ENCODE data around the gene GTF3C1. TPM values are rescaled to one million over a fixed set of nuclear protein-coding genes. Genes with fewer than 3 reads are reported as not detected.

GTF3C1 gene
- total and polyA plus RNA-seq, 4 donors: 33.5 to 84.0 (median 67.5) TPM

- Histone ChIP-seq H3K27ac (ENCODE audit: low read depth in 1 of 2, low read length in 1 of 2) (no peak overlapping the region), H3K4me3 (no peak overlapping the region), H3K4me1 (ENCODE audit: control insufficient read depth in 5 of 5, insufficient read depth in 5 of 5, low read length in 5 of 5) (peaks cover 0 to 4% (median 0%) of the 10 kb centered on the region in 5 donors), H3K9me3 (ENCODE audit: control insufficient read depth in 4 of 4, insufficient read depth in 3 of 4, low read length in 3 of 4) (no peaks in the 10 kb centered on the region), H3K36me3 (ENCODE audit: control insufficient read depth in 4 of 4, insufficient read depth in 4 of 4, low read length in 4 of 4) (no peaks in the 10 kb centered on the region), H3K9ac (ENCODE audit: insufficient read depth in 1 of 2, low read length in 2 of 2) (no peak overlapping the region), H3K27me3 (ENCODE audit: control insufficient read depth in 3 of 3, insufficient read depth in 3 of 3, low read length in 2 of 3) (no peaks in the 10 kb centered on the region)
- no peak for DNase-seq
- 81 to 86% methylated on average over 15 of the region's 15 CpGs for WGBS, 2 donors
- TF ChIP-seq CTCF (IDR thresholded peaks at IDR 0.05; ENCODE audit: control extremely low read depth, extremely low read depth): no peak
- no peak for ATAC-seq (ENCODE audit: insufficient read depth, low FRiP score)
Measured at GRCh38 chr16:27431773-27432532, 117.8 kb downstream of the GTF3C1 start.

GRCh38 chr16:27430923-27431484 is 118.7 kb downstream of the GTF3C1 start:
- Histone ChIP-seq H3K27me3 (ENCODE audit: control insufficient read depth in 3 of 3, insufficient read depth in 3 of 3, low read length in 2 of 3) (no peaks in the 10 kb centered on the region), H3K4me3 (no peak overlapping the region), H3K9me3 (ENCODE audit: control insufficient read depth in 4 of 4, insufficient read depth in 3 of 4, low read length in 3 of 4) (no peaks in the 10 kb centered on the region), H3K4me1 (ENCODE audit: control insufficient read depth in 5 of 5, insufficient read depth in 5 of 5, low read length in 5 of 5) (peaks cover 0 to 4% (median 0%) of the 10 kb centered on the region in 5 donors), H3K36me3 (ENCODE audit: control insufficient read depth in 4 of 4, insufficient read depth in 4 of 4, low read length in 4 of 4) (no peaks in the 10 kb centered on the region), H3K9ac (ENCODE audit: insufficient read depth in 1 of 2, low read length in 2 of 2) (no peak overlapping the region), H3K27ac (ENCODE audit: low read depth in 1 of 2, low read length in 1 of 2) (no peak overlapping the region)
- no peak for TF ChIP-seq CTCF (IDR thresholded peaks at IDR 0.05; ENCODE audit: control extremely low read depth, extremely low read depth)
- DNase-seq (no peak), ATAC-seq (ENCODE audit: insufficient read depth, low FRiP score) (no peak)
- 22 to 71% methylated on average over 10 of the region's 10 CpGs for WGBS, 2 donors

- no peaks in the 10 kb centered on the region for H3K9me3 ChIP-seq (ENCODE audit: control insufficient read depth in 4 of 4, insufficient read depth in 3 of 4, low read length in 3 of 4)
- H3K4me3 ChIP-seq: no peak overlapping the region
- no peaks in the 10 kb centered on the region for H3K27me3 ChIP-seq (ENCODE audit: control insufficient read depth in 3 of 3, insufficient read depth in 3 of 3, low read length in 2 of 3)
- WGBS, 2 donors: 82% methylated on average over 7 of the region's 7 CpGs
- DNase-seq: no peak
- no peaks in the 10 kb centered on the region for H3K36me3 ChIP-seq (ENCODE audit: control insufficient read depth in 4 of 4, insufficient read depth in 4 of 4, low read length in 4 of 4)
- H3K4me1 ChIP-seq (ENCODE audit: control insufficient read depth in 5 of 5, insufficient read depth in 5 of 5, low read length in 5 of 5): peaks cover 0 to 4% (median 0%) of the 10 kb centered on the region in 5 donors
- ATAC-seq (ENCODE audit: insufficient read depth, low FRiP score): no peak
- no peak overlapping the region for H3K9ac ChIP-seq (ENCODE audit: insufficient read depth in 1 of 2, low read length in 2 of 2)
- H3K27ac ChIP-seq (ENCODE audit: low read depth in 1 of 2, low read length in 1 of 2): no peak overlapping the region
- TF ChIP-seq CTCF (IDR thresholded peaks at IDR 0.05; ENCODE audit: control extremely low read depth, extremely low read depth): no peak
Measured at GRCh38 chr16:27430512-27430911, 119.2 kb downstream of the GTF3C1 start.

Data from lung (tissue), 12 donors.